Keratinocyte (primary cell): ENCODE data around the gene FRMD4B. TPM values are rescaled to one million over a fixed set of nuclear protein-coding genes. Genes with fewer than 3 reads are reported as not detected.

Source experiments
- DNase-seq: peaks from one replicate; pipeline ENCODE4 v3.0.0-alpha.2; 2011; ENCODE audit warnings: low read depth, missing footprints, low spot score
- FAIRE-seq: peaks from 2 replicates; lab custom pipeline; 2011; peaks lifted over from hg19 to GRCh38; lab: Jason Lieb, UNC
- H2AFZ ChIP-seq: 2 replicates; pipeline ENCODE4 v1.6.0; 2012; ENCODE audit warnings: low read length, control low read depth, inconsistent platforms; ENCODE audit not compliant: control insufficient read depth
- H3K27ac ChIP-seq: 2 replicates; pipeline ENCODE4 v1.5.1; 2011; ENCODE audit warnings: low read length; ENCODE audit not compliant: control insufficient read depth, insufficient read depth
- H3K27me3 ChIP-seq: 3 replicates; pipeline ENCODE4 v1.6.0; 2011; ENCODE audit warnings: low read length; ENCODE audit not compliant: control insufficient read depth, insufficient read depth; ENCODE audit errors: extremely low read depth
- H3K36me3 ChIP-seq, 2 experiments: 2 replicates in 1 of 2; 3 replicates in 1 of 2; pipeline ENCODE4 v1.5.1; 2011; ENCODE audit warnings: low read length in 2 of 2, mild to moderate bottlenecking in 1 of 2; ENCODE audit not compliant: control insufficient read depth in 2 of 2, insufficient read depth in 2 of 2; ENCODE audit errors: extremely low read depth in 1 of 2
- H3K4me1 ChIP-seq: 3 replicates; pipeline ENCODE4 v1.5.1; 2011; ENCODE audit warnings: low read length; ENCODE audit not compliant: control insufficient read depth, insufficient read depth; ENCODE audit errors: extremely low read depth
- H3K4me2 ChIP-seq: 3 replicates; pipeline ENCODE4 v1.6.0; 2011; ENCODE audit warnings: low read depth, low read length; ENCODE audit not compliant: control insufficient read depth, insufficient read depth; ENCODE audit errors: extremely low read depth
- H3K4me3 ChIP-seq, 3 experiments: fragments of 200-600 bp in 1 of 3; sonication (generic) in 1 of 3; 2 replicates in 2 of 3; 3 replicates in 1 of 3; pipeline ENCODE4 v1.5.1; 2011 to 2016; ENCODE audit warnings: low read length in 3 of 3, mild to moderate bottlenecking in 3 of 3, control low read depth in 2 of 3, inconsistent platforms in 1 of 3, low read depth in 1 of 3, mixed read lengths in 1 of 3, mixed run types in 1 of 3, moderate library complexity in 1 of 3; ENCODE audit not compliant: control insufficient read depth in 2 of 3, insufficient read depth in 2 of 3; ENCODE audit errors: extremely low read depth in 1 of 3
- H3K79me2 ChIP-seq: 2 replicates; pipeline ENCODE4 v1.6.0; 2012; ENCODE audit warnings: low read length; ENCODE audit not compliant: control insufficient read depth, insufficient read depth
- H3K9ac ChIP-seq: 3 replicates; pipeline ENCODE4 v1.6.0; 2011; ENCODE audit warnings: low read length; ENCODE audit not compliant: control insufficient read depth, insufficient read depth; ENCODE audit errors: extremely low read depth
- H3K9me1 ChIP-seq: 3 replicates; pipeline ENCODE4 v1.6.0; 2011; ENCODE audit warnings: low read length; ENCODE audit not compliant: control insufficient read depth, insufficient read depth; ENCODE audit errors: extremely low read depth
- H3K9me3 ChIP-seq: 2 replicates; pipeline ENCODE4 v1.5.1; 2012; ENCODE audit warnings: low read depth, low read length; ENCODE audit not compliant: control insufficient read depth
- H4K20me1 ChIP-seq: 3 replicates; pipeline ENCODE4 v1.6.0; 2011; ENCODE audit warnings: low read length; ENCODE audit not compliant: control insufficient read depth, insufficient read depth; ENCODE audit errors: extremely low read depth
- CTCF ChIP-seq, 3 experiments: IDR thresholded peaks in 1 of 3; conservative IDR thresholded peaks in 1 of 3; optimal IDR thresholded peaks in 1 of 3; 2 replicates in 2 of 3; 3 replicates in 1 of 3; pipeline versions ENCODE3 to v1.5.1; 2011; ENCODE audit warnings: low read length in 3 of 3, mild to moderate bottlenecking in 3 of 3, moderate library complexity in 2 of 3, control low read depth in 1 of 3, inconsistent platforms in 1 of 3; ENCODE audit not compliant: insufficient read depth in 2 of 3; ENCODE audit errors: extremely low read depth in 1 of 3
- EZH2 ChIP-seq: IDR thresholded peaks from one replicate; pipeline ENCODE4 v1.6.1; 2012; ENCODE audit warnings: inconsistent platforms, mild to moderate bottlenecking, low read length, moderate library complexity
- dilution Hi-C: fragments of 300-500 bp; cut with MboI; formaldehyde crosslinking; loops from one replicate; pipeline ENCODE4 v1.7.0; 2020; ENCODE audit warnings: low sequenced_read_pairs; ENCODE audit not compliant: extremely low pct_ligation_motif_present
- polyA plus RNA-seq, 5 experiments: library from polyadenylated mRNA; depleted of rRNA in 3 of 5; stranded (reverse) in 3 of 5; stranded (forward) in 1 of 5; unstranded in 1 of 5; fragments of >200 nt; gene quantifications; 1 replicate in 1 of 5; 2 replicates in 3 of 5; 3 replicates in 1 of 5; pipeline versions ENCODE4 v1.2.1 to v1.2.3, GENCODE V29; 2011 to 2012; ENCODE audit warnings: missing spikeins in 2 of 5, low read depth in 1 of 5, low replicate concordance in 1 of 5

The FRMD4B gene
- polyA plus RNA-seq, 1 donor (not counting 4 experiments of a cell fraction or from before 2014, with no cell fraction given), result 48.3 TPM

- no peaks in the 10 kb centered on the region for H3K79me2 ChIP-seq
- H3K36me3 ChIP-seq, result peaks cover 13 to 33% of the 10 kb centered on the region in 2 experiments
- no peak overlapping the region for H3K4me2 ChIP-seq
- TF ChIP-seq EZH2 (no peak), CTCF (optimal IDR thresholded peaks at IDR 0.05 in 1 of 3, IDR thresholded peaks at IDR 0.05 in 1 of 3, conservative IDR thresholded peaks at IDR 0.05 in 1 of 3; ENCODE audit: extremely low read depth in 1 of 3, insufficient read depth in 2 of 3, low read length in 3 of 3) (no peak)
- no peak for DNase-seq
- H3K4me3 ChIP-seq, result no peak overlapping the region
- H3K4me1 ChIP-seq, result peaks cover 34% of the 10 kb centered on the region
- no peaks in the 10 kb centered on the region for H3K9me3 ChIP-seq
- no peak for FAIRE-seq
- dilution Hi-C loops, result no loop called here
- no peaks in the 10 kb centered on the region for H3K27me3 ChIP-seq
- H2AFZ ChIP-seq, result no peak overlapping the region
- no peaks in the 10 kb centered on the region for H4K20me1 ChIP-seq
- no peaks in the 10 kb centered on the region for H3K9me1 ChIP-seq
- no peak overlapping the region for H3K9ac ChIP-seq
- no peak overlapping the region for H3K27ac ChIP-seq
Observed at GRCh38 chr3:69296995-69297394, 88.9 kb downstream of the FRMD4B start.

- H4K20me1 ChIP-seq, result no peaks in the 10 kb centered on the region
- H3K4me2 ChIP-seq, result peak overlapping the region; percentile 75
- H3K79me2 ChIP-seq, result peaks cover 3% of the 10 kb centered on the region
- H3K9ac ChIP-seq, result peak overlapping the region; percentile 77
- peak overlapping the region in 2 of 3 experiments; percentile 6 to 36 for H3K4me3 ChIP-seq
- H3K4me1 ChIP-seq, result peaks cover 50% of the 10 kb centered on the region
- peaks cover 12 to 34% of the 10 kb centered on the region in 2 experiments for H3K36me3 ChIP-seq
- H2AFZ ChIP-seq, result peak overlapping the region; percentile 31
- peak overlapping the region; percentile 96 for H3K27ac ChIP-seq
- H3K9me1 ChIP-seq, result no peaks in the 10 kb centered on the region
- DNase-seq, result peak; percentile 85
- no peak for TF ChIP-seq CTCF (optimal IDR thresholded peaks at IDR 0.05 in 1 of 3, IDR thresholded peaks at IDR 0.05 in 1 of 3, conservative IDR thresholded peaks at IDR 0.05 in 1 of 3; ENCODE audit: extremely low read depth in 1 of 3, insufficient read depth in 2 of 3, low read length in 3 of 3)
- TF ChIP-seq EZH2, result no peak
- no peaks in the 10 kb centered on the region for H3K9me3 ChIP-seq
- dilution Hi-C loops, result no loop called here
- peak; percentile 97 for FAIRE-seq
- no peaks in the 10 kb centered on the region for H3K27me3 ChIP-seq
Observed at GRCh38 chr3:69294014-69294766, 91.7 kb downstream of the FRMD4B start.
